GM19193 (cell line): ENCODE data around the gene BAZ2B.

ENCODE experiments used
- POLR2A ChIP-seq: IDR thresholded peaks from 4 replicates; pipeline ENCODE4 v1.6.1; 2011; ENCODE audit not compliant: insufficient read depth, insufficient read length; ENCODE audit errors: extremely low read depth

BAZ2B gene

GRCh38 chr2:159382447-159383028, 233.8 kb downstream of the BAZ2B start:
- TF ChIP-seq POLR2A = no peak

GRCh38 chr2:159381574-159381973, 234.8 kb downstream of the BAZ2B start:
- no peak for TF ChIP-seq POLR2A

GRCh38 chr2:159380685-159381239, 235.6 kb downstream of the BAZ2B start:
- no peak for TF ChIP-seq POLR2A

GRCh38 chr2:159379181-159379580, 237.2 kb downstream of the BAZ2B start:
- no peak for TF ChIP-seq POLR2A

GRCh38 chr2:159375241-159375640, 241.1 kb downstream of the BAZ2B start:
- TF ChIP-seq POLR2A = no peak

GRCh38 chr2:159371506-159371905, 244.8 kb downstream of the BAZ2B start:
- TF ChIP-seq POLR2A = no peak

- TF ChIP-seq POLR2A = no peak
Measured at GRCh38 chr2:159366538-159366937, 249.8 kb downstream of the BAZ2B start.

GRCh38 chr2:159362816-159363251, 253.5 kb downstream of the BAZ2B start:
- no peak for TF ChIP-seq POLR2A

- TF ChIP-seq POLR2A = no peak
Measured at GRCh38 chr2:159362094-159362493, 254.3 kb downstream of the BAZ2B start.

- no peak for TF ChIP-seq POLR2A
Measured at GRCh38 chr2:159356053-159356554, 260.2 kb downstream of the BAZ2B start.

- no peak for TF ChIP-seq POLR2A
Measured at GRCh38 chr2:159351977-159352376, 264.4 kb downstream of the BAZ2B start.

GRCh38 chr2:159349674-159350299, 266.6 kb downstream of the BAZ2B start:
- TF ChIP-seq POLR2A = no peak

- TF ChIP-seq POLR2A = no peak
Measured at GRCh38 chr2:159326569-159327255, 289.6 kb downstream of the BAZ2B start.

GRCh38 chr2:159322419-159322818, 293.9 kb downstream of the BAZ2B start:
- no peak for TF ChIP-seq POLR2A

- no peak for TF ChIP-seq POLR2A
Measured at GRCh38 chr2:159317392-159318088, 298.8 kb downstream of the BAZ2B start.
